ENCODE measurements around the gene EEF1AKMT3. TPM values are rescaled to one million over a fixed set of nuclear protein-coding genes. Genes with fewer than 3 reads are reported as not detected.

EEF1AKMT3 gene
- polyA plus RNA-seq, 2 of the 4 experiments (the other 2 are of a cell fraction): 7.3 to 15.8 TPM

GRCh38 chr12:57758552-57759359 is 13.7 kb upstream of the EEF1AKMT3 start:
- Histone ChIP-seq H3K4me1 (peaks cover 16% of the 10 kb centered on the region), H3K27ac (no peak overlapping the region), H3K4me3 (no peak overlapping the region), H3K4me2 (no peak overlapping the region), H3K9me3 (no peaks in the 10 kb centered on the region)
- ATAC-seq: no peak
- no peak for FAIRE-seq
- no peak for TF ChIP-seq FOSB (CRISPR knock-in tag; IDR thresholded peaks at IDR 0.05)
- no peak for TF ChIP-seq ZSCAN20 (CRISPR knock-in tag; IDR thresholded peaks at IDR 0.05)
- TF ChIP-seq SREBF2 (IDR thresholded peaks at IDR 0.05): no peak
- no peak for TF ChIP-seq ELK1 (IDR thresholded peaks at IDR 0.05; ENCODE audit: low read depth, low read length)
- TF ChIP-seq MYC (IDR thresholded peaks at IDR 0.05; ENCODE audit: borderline replicate concordance, low read length): no peak
- no peak for TF ChIP-seq SMC3 (IDR thresholded peaks at IDR 0.05)
- no peak for TF ChIP-seq ZFP36 (IDR thresholded peaks at IDR 0.05; ENCODE audit: borderline replicate concordance, partially characterized antibody)
- TF ChIP-seq RAD21 (conservative IDR thresholded peaks at IDR 0.05 in 1 of 2, IDR thresholded peaks at IDR 0.05 in 1 of 2): no peak
- TF ChIP-seq RARB (CRISPR knock-in tag; IDR thresholded peaks at IDR 0.05): no peak
- no peak for TF ChIP-seq HOXB13 (CRISPR knock-in tag; IDR thresholded peaks at IDR 0.05; ENCODE audit: low read depth)
- no peak for TF ChIP-seq TFCP2L1 (CRISPR knock-in tag; IDR thresholded peaks at IDR 0.05)
- TF ChIP-seq CEBPB (IDR thresholded peaks at IDR 0.05): no peak
- no peak for TF ChIP-seq ATOH8 (CRISPR knock-in tag; IDR thresholded peaks at IDR 0.05; ENCODE audit: low read depth)
- no peak for TF ChIP-seq E2F6 (IDR thresholded peaks at IDR 0.05; ENCODE audit: borderline replicate concordance, low read depth)
- TF ChIP-seq RNF2 (IDR thresholded peaks at IDR 0.05; ENCODE audit: borderline replicate concordance, low read depth): no peak
- ChIA-PET POLR2A (interaction anchor here (1.4 to 1.9 kb wide), 2 partner anchors 13 to 14 kb away, joined by 3 to 6 read pairs; partner anchors contain the start of genes EEF1AKMT3, METTL1 and TSPAN31), CTCF (interaction anchor here (0.7 to 2.4 kb wide), 17 partner anchors 9 to 147 kb away, joined by 3 to 16 read pairs (median 5); partner anchors contain the start of genes CYP27B1, EEF1AKMT3, METTL1 and TSFM)
- WGBS (ENCODE audit: missing lambda C conversion rate): 81% methylated on average over 25 of the region's 25 CpGs
- DNase-seq (ENCODE audit: low read depth in 1 of 2, low spot score in 1 of 2): no peak

GRCh38 chr12:57759360-57759980 is 12.9 kb upstream of the EEF1AKMT3 start:
- TF ChIP-seq EP300 (IDR thresholded peaks at IDR 0.05): no peak
- TF ChIP-seq PHF8 (IDR thresholded peaks at IDR 0.05; ENCODE audit: borderline replicate concordance, low read depth): no peak
- TF ChIP-seq CTCF (IDR thresholded peaks at IDR 0.05): peak; percentile 61
- TF ChIP-seq NR3C1 (IDR thresholded peaks at IDR 0.05): no peak
- TF ChIP-seq POLR2A (IDR thresholded peaks at IDR 0.05; ENCODE audit: low read length): no peak
- no peak overlapping the region for H3K4me3 ChIP-seq
- ATAC-seq (peak; percentile 42 to 64; a peak in 4 of 6 replicates), FAIRE-seq (no peak), DNase-seq (ENCODE audit: low read depth in 1 of 2, low spot score in 1 of 2) (peak in 1 of 2 experiments; percentile 68)
- POLR2A ChIA-PET: interaction anchor here (1.4 to 1.9 kb wide), 2 partner anchors 13 to 15 kb away, joined by 3 to 6 read pairs; partner anchors contain the start of genes EEF1AKMT3, METTL1 and TSPAN31
- H3K27ac ChIP-seq: no peak overlapping the region
- no peaks in the 10 kb centered on the region for H3K9me3 ChIP-seq
- WGBS (ENCODE audit: missing lambda C conversion rate): 9% methylated on average over 3 of the region's 3 CpGs
- CTCF ChIA-PET: interaction anchor here (0.7 to 2.4 kb wide), 21 partner anchors 8 to 174 kb away, joined by 3 to 16 read pairs (median 4); partner anchors contain the start of genes AVIL, CYP27B1, EEF1AKMT3 and METTL1
- peaks cover 10% of the 10 kb centered on the region; the same call in 2 of the 3 replicates for H3K4me1 ChIP-seq
- H3K4me2 ChIP-seq: no peak overlapping the region
